ENCODE results near the gene SIK1.

- TF ChIP-seq EZH2 (IDR thresholded peaks at IDR 0.05) (no peak), CTCF (IDR thresholded peaks at IDR 0.05) (no peak), EZH2phosphoT487 (IDR thresholded peaks at IDR 0.05) (no peak)
These were observed 52.6 kb downstream of the SIK1 start for GRCh38 chr21:43374228-43374885.

Measured in neural progenitor cell (in vitro differentiated cells).